ENCODE data around the gene LVRN.

DNA sequence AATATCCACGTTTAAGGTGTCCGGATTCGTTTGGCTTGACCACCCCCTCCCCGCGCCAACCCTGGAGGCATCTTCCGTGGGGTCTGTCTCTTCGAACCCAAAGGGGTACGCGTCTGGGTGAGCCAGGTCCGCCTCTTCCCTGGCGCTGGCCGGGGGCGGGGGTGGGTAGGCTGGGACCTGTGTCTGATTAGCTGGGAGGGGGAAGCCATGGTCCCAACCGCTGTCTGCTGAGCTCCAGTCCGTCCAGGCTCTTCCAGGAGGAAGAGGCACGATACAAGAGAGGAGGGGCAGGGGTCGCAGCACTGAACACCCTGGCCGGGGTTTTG is at the start of gene LVRN:
- TF ChIP-seq CTCF (IDR thresholded peaks at IDR 0.05) (no peak), POLR2A (IDR thresholded peaks at IDR 0.05) (no peak)
